Measurements from ENCODE around the gene SMARCAD1. TPM values are rescaled to one million over a fixed set of nuclear protein-coding genes. Genes with fewer than 3 reads are reported as not detected.

Gene SMARCAD1, protein sequence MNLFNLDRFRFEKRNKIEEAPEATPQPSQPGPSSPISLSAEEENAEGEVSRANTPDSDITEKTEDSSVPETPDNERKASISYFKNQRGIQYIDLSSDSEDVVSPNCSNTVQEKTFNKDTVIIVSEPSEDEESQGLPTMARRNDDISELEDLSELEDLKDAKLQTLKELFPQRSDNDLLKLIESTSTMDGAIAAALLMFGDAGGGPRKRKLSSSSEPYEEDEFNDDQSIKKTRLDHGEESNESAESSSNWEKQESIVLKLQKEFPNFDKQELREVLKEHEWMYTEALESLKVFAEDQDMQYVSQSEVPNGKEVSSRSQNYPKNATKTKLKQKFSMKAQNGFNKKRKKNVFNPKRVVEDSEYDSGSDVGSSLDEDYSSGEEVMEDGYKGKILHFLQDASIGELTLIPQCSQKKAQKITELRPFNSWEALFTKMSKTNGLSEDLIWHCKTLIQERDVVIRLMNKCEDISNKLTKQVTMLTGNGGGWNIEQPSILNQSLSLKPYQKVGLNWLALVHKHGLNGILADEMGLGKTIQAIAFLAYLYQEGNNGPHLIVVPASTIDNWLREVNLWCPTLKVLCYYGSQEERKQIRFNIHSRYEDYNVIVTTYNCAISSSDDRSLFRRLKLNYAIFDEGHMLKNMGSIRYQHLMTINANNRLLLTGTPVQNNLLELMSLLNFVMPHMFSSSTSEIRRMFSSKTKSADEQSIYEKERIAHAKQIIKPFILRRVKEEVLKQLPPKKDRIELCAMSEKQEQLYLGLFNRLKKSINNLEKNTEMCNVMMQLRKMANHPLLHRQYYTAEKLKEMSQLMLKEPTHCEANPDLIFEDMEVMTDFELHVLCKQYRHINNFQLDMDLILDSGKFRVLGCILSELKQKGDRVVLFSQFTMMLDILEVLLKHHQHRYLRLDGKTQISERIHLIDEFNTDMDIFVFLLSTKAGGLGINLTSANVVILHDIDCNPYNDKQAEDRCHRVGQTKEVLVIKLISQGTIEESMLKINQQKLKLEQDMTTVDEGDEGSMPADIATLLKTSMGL
- polyA plus RNA-seq (2013, experiment 1 of 2; ENCODE audit: insufficient read length) = 25.6 TPM
- polyA plus RNA-seq (2013, experiment 2 of 2; ENCODE audit: insufficient read length) = 24.8 TPM

DNA sequence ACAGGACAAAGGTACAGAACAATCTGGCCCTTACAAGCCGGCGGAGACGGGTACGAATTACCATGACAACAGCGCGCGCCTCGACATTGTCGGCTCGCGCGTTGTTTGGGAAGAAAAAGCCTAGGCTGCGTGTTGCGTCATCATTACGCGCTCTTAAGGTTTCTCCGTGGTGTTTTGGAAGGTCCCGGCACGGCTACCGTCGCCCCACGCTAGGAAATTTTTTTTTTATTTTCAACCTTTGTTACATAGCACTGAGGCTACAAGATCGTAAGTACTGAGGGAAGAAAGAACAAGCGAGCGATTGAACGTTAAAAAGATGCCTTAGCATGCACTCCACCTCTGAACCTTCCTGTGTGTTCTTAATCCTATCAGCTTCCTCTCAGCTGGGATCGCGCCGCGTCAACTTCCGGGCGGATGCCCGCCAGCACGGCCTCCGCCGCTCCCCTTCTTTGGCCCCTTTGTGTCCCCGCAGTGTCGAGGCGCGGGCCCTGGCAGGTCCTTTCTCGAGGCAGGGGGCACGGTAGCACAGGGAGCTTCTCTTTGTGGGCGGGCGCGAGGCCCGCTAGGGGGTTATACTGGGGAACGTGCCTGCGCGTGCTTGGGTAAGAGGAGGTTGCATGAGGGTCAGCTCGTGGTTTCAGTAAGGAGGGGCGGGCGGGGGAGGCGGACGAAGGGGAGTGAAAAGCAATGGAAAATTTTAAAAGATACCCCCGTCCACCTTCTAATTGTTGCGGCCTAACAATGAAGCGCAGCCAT, at the start of gene SMARCAD1:
Gene SMARCAD1 (plus strand): TSS at position 397 of the 756 bp plus-strand sequence. CDS start 530 bp downstream, outside the sequence.
- DNase-seq = peak; percentile 96

DNA sequence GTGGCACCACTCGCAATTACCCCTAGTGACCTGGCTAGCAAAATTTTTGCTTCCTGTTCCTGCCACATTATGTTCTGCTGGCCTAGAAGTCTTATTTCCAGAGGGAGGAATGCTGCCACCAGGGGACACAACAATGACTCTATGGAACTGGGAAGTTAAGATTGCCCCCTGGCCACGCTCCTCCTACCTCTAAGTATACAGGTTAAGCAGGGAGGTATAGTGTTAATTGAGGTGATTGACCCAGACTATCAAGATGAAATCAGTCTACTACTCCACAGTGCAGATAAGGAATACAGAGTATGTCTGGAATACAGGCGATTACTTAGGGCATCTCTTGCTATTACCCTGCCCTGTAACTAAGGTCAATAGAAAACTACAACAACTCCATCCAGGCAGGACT, 48.8 kb upstream of the SMARCAD1 start:
- no peak for DNase-seq

DNA sequence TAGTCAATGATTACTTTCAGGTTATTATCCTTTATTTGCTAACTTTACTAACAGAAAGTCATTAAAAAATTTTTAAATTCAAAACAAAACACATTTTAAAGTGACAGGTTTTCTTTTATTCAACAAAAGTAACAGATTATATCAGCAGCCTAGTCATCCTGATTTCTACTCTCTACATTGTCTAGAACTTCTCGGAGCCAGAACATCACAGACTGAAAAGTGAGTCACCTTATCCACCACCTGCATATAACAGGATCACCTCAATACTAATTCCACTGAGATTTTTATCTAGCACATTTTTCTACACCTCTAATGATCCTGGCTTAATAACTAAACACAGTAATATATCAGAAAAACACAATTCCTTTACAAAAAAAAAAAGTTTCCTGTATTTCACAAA, 47.9 kb upstream of the SMARCAD1 start:
- DNase-seq = no peak

DNA sequence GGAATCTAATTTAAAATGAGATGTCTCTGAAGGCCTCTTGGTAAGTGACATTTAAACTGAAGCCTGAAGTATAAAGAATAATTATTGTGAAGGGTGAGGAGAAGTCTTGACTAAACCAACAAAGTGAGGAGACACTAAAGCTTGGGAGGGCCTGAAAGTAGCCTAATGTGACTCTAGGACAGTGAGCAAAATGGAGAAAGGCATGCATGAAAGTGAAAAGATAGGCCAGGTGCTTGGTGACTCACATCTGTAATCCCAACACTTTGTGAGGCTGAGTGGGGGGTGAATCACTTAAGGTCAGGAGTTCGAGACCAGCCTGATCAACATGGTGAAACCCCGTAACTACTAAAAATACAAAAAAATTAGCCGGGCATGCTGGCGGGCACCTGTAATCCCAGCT, 46.9 kb upstream of the SMARCAD1 start:
- no peak for DNase-seq

DNA sequence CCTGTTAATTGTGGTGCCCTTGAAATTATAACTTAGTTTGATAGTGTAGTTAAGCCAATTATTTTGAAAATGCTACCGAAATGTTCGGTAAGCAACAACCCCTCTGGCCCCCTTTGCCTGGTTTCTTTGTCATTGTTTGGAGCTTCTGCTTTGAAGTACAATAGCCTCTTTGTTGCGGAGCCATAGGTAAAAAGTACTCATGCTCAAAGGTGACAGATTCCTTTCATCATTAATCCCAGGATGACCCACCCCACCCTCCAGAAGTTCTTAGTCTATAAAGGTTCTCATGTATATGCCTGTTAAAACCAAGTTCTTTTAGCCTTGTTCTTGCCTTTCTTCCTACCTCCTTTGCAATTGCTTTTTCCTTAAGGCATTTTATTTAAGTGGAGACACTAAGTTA, 42.4 kb upstream of the SMARCAD1 start:
- DNase-seq = no peak

DNA sequence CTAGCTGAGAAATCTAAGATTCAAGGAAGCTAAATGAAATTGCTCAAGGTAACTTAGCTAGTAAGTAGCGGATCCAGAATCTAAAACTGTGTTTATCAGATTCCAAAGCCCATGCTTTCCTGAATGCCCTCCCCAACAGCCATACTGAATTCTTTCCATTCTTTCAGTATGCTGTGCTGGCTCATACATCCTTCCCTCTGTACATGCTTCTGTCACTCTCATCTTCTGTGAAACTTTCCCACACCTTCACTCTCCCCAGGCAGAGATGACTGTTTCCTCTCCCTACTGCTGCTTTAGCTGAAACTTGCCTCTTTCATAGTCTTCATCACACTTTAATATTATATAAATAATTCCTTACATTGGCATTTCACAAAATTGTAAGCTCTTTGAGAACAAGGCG, 39.3 kb upstream of the SMARCAD1 start:
- no peak for DNase-seq

DNA sequence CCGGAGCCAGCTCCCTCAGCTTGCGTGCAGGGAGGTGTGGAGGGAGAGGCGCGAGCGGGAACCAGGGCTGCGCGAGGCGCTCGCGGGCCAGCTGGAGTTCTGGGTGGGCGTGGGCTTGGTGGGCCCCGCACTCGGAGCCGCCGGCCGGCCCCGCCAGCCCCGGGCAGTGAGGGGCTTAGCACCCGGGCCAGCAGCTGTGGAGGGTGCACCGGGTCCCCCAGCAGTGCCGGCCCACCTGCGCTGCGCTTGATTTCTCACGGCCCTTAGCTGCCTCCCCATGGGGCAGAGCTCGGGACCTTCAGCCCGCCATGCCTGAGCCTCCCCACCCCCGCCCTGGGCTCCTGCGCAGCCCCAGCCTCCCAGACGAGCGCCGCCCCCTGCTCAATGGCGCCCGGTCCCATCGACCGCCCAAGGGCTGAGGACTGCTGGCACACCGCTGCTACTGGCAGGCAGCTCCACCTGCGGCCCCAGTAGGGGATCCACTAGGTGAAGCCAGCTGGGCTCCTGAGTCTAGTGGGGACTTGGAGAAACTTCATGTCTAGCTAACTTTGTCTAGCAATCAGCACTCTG, 37.8 kb upstream of the SMARCAD1 start:
- DNase-seq = no peak

DNA sequence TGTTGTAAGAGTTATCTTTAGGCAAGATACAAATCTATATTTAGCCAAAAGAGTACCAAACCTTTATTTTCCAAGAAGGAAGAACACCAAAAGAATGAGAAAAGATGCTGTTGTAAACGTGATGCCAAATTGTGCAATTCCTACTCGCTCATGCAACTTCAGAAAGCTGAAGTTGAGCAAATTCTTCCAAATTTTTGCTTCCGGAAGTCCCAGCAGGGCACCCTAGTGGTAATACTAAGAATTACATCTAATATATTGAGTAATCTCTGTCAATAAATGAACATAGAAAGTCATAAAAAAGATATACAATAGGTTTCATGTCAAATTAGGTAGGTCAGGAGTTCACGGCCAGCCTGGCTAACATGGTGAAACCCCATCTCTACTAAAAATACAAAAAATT, 36.0 kb upstream of the SMARCAD1 start:
- no peak for DNase-seq

DNA sequence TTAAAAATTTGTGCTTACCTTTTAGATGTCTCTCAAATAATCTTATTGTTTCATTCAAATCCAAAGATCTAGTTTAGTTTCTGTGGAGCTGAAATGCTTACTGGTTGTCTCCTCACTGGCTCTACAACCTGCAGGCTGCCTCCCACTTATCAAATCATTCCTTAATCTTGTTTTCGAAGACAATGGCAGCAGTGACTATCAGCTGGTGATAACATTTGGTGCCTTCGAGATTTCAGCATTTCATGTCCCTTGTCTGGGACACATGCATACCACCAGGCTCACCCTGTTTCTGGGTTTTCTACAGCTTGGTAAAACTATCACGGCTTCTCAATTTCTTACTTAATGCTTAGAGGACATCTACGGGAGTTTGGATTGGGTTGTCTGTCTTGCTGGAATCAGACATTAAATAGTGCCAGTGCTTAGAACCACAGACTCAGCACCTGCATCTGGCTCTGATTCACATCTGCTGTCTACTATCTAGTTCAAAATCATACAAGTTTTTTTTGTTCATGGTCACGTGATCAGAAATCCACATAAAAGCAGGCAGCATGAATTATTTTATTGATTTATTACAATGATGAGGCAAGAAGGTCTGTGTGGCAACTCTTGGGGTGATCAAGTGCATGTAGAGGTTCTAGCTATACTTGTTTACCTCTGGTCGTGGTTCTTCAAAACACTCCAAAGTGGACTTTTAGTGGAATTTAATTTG, 32.0 kb upstream of the SMARCAD1 start:
- no peak for DNase-seq

DNA sequence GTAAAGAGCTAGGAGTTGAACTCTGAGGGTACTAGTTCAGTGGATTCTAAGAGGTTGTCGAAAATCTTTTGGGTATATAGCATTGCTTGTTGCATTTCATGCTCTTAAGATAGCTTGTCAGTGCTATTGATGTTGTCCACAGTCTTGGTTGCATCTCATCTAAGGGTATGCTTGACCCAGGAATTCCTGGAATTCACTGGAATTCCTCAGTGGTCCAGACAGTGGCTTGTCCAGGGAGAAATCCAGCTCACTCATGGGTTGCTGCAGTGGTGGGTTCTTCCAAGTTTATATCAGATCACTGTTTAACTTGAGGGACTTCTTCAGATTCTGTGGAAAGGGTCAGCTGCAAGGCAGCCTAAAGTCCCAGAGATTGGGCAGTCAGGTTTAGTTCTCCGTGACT, 29.8 kb upstream of the SMARCAD1 start:
- DNase-seq = no peak

DNA sequence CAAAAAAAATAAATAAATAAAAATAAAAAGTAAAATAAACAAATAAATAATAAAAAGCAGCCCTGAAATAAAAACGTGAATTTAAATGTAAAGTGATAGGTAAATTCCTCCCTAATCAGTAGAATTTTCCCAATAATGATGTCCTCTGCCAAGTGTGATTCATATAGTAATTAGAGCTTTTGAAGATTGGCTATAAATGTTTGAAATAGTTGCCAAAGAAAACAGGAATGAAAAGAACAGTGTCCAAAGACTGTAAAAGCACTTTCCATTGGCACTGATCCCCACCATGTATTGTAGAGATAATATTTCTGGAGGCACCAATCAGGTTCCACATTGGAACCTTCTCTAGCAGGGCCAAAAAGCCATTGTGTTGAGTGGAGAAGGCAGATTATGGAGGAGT, 25.9 kb upstream of the SMARCAD1 start:
- no peak for DNase-seq

DNA sequence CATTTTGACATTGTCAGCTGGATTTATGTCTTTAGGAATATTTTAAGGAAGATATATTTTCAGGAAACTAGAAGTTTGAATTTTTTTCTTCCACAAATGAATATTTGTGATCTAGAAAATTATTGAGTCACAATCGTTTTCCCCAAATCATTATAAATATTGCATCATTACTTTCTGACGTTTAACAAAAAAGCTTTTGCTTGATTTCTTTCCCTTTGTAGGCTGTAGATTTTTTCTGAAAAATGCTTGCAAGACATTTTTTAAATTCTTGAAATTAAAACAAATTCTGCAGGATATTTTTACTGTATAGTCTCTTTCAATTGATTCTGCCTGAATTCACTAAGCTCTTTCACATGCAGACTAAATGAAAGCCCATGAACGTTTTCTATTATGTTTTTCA, 4.9 kb upstream of the SMARCAD1 start:
- DNase-seq = no peak

DNA sequence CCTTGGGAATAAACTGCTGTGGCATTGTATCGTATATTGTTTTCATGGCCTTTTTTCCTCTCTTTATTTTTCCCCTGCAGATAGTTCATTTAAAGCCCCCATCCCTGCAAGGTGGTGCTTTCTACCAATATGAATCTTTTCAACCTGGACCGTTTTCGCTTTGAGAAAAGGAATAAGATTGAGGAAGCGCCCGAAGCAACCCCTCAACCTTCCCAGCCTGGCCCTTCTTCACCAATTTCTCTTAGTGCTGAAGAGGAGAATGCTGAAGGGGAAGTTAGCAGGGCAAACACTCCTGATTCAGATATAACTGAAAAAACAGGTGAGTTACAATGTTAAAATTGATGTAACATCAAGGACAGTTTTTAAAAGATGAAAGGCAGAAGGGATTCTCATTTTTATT, 601 bp downstream of the SMARCAD1 start:
- no peak for DNase-seq

DNA sequence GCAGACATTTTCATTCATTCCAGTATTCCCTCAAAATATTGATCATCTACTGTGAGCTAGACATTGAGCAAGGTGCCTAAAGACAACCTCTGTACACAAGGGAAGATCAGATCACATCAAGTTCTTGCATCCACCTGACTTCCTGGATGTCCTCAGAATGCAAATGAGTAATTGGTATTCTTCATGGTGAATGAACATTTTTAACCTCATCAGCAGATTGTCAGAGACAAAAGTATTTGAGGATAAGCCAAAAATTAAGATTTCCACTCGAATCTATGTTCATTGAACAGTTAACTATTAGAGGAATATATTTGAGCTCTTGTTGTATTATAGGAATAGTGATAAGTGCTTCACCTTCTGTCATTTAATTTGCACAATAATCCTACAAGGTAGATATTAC, 1.3 kb downstream of the SMARCAD1 start:
- DNase-seq = no peak

DNA sequence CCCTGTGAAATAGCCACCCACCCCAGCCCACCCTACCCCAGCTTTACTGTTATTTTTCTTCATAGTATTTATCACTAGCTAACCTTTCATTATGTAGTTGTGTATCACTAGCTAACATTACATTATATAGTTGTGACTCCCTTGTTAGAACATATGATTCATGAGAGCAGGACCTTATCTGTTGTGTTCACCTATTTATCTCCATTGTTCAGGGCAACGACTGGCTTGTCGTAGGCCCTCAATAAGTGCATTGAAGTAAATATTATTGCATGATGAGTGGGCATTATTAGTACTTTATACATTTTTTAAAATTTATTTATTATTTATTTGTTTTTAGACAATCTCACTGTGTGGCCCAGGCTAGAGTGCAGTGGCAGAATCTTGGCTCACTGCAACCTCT, 4.2 kb downstream of the SMARCAD1 start:
- DNase-seq = no peak

DNA sequence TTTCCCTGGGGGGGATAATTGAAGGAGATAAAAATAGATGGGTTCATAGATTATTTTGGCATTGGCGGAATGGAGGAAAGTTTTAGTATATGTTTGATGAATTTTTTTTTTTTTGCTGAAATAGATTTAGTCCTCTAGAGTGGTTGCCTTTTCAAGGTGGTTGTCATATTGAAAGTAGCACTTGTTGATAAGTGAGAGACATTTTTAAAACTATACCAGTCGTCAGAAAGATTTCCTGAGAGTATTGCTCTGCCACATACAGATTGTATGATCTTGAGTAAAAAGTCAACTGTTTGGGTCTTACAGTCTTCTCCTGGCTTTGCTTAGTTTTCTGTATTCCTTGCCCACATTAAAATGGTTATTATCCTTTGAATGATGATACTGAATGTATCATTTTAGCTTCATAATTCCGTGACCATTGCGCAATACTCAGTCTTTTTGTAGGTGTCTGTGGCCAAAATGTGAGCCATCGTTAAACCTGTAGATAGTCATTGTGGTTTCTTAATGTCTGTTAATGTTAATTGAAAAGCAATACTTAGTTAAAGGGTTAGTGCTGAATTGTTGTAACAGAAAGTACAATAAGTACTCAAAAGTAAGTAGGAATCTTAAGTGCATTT, 7.1 kb downstream of the SMARCAD1 start:
- no peak for DNase-seq

DNA sequence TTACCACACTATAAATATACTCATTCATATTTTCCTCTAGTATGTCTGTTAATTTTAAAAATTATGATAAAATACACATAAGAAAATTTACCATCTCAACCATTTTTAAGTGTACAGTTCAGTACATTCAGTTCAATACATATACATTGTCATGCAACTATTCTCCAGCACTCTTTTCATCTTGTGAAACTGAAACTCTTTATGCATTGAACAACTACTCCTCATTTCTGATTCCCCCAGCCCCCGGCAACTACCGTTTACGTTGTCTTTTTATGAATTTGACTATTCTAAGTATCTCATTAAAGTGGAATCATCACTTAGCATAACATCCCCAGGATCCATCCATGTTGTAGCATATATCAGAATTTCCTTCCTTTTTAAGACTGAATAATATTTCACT, 8.7 kb downstream of the SMARCAD1 start:
- DNase-seq = no peak

DNA sequence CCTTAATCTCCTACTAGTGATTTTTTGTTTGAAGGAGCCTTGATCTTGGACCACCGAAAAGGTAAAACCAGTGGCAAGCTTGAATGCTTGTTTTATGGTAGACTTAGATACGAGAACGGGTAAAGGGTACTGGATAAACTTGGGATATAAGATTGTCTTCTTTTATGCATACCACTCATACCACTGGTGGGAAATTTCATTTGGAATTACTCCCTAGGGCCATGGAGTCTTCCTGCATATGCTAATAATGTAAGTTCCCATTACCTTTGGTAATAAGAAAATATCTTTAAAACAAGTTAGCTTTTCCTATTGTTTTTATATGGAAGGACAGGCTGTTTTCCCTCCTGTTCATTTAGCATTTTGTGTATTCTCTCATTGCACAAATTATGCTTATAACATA, 11.7 kb downstream of the SMARCAD1 start:
- no peak for DNase-seq

DNA sequence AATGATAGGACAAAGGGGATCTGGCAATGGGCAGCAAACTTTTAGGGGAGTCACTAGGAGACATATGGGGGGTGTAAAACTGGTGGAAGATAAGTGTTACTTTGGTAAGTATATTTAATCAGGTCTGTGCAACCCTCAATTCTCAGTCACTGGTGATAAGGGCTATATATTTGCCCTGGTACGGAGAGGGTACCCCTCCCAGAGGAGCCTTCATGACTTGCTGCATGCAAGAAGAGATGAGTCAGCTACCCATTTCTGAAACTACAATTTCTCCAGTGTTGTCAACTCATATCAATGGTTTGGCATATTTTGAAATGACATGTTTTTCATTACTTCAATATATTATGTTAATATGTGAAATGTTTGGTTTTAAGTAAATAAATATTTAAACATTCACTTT, 14.3 kb downstream of the SMARCAD1 start:
- DNase-seq = no peak

DNA sequence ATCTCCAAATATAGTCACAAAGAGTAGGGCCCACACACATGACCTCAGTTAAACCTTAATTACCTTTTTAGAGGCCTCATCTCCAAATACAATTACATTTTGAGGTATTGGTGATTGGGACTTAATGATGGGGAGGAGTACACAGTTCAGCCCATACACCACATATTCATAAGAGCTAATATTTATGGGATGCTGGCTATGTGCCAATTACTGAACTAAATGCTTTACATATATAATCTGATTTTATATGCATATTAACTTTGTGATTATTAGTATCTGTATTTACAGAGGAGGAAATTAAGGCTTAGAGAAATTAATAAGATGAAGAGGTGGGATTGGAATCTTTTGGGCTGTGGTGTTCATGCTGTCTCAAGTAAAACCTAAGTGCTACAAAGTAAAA, 17.8 kb downstream of the SMARCAD1 start:
- no peak for DNase-seq

DNA sequence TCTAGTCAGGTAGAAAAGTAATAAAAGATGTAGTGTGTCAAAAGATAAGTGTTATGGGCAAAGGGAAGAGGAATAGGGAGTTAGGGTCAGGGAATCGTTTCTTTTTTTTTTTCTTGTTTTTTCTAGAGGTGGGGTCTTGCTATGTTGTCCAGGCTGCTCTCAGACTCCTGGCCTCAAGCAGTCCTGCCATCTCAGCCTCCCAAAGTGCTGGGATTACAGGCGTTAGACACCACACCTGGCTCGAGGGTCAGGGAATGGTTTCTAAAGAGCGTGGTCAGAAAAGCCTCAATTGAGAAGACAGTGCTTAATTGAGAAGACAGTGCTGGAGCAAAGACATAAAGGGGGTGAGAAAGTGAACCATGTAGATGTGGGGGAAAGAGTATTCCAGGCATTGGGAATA, 19.1 kb downstream of the SMARCAD1 start:
- no peak for DNase-seq

Data from fibroblast of skin of abdomen (primary cell).